AG09309 (cell line): Measurements from ENCODE around the gene PLXNA4.
"Not testable (repeated sequence)": the region's sequence is repeated elsewhere in the genome, so short reads cannot be mapped to it uniquely, and the experiment has no call there.

Experiments used
- DNase-seq: peaks from one replicate; pipeline ENCODE4 v3.0.0-alpha.2; 2010; ENCODE audit warnings: low read depth
- H3K4me3 ChIP-seq: 2 replicates; pipeline ENCODE4 v1.5.1; 2011; ENCODE audit warnings: mild to moderate bottlenecking, low read depth, low read length, moderate library complexity; ENCODE audit not compliant: control insufficient read depth
- CTCF ChIP-seq: IDR thresholded peaks from 2 replicates; pipeline ENCODE4 v1.5.1; 2011; ENCODE audit warnings: mild to moderate bottlenecking, low read depth, low read length, inconsistent platforms; ENCODE audit not compliant: insufficient read depth, control insufficient read depth; ENCODE audit errors: missing control alignments

Gene PLXNA4

DNA sequence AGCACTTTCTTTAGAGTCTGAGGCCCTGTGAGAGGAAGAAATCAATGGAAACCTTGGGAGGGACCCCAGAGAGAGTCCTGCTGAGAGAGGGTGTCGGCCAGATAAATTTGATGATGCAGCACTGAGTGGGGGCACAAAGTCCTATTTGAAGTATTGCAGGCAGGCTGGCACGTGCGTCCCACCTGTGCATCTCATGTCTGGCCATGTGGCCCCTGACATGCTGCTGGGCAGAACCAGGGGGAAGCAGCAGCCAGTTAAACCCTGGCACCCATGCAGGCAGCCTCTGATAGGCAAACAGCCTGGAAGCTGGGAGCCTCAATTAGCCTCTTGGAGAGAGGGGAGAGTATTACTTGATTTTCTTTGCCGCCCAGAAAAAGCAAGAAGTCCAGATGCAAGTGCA is 180.9 kb downstream of the PLXNA4 start:
- DNase-seq = no peak
- no peak overlapping the region for H3K4me3 ChIP-seq
- TF ChIP-seq CTCF = no peak

GRCh38 chr7:132394283-132395198 is 181.7 kb downstream of the PLXNA4 start:
- no peak for DNase-seq

DNA sequence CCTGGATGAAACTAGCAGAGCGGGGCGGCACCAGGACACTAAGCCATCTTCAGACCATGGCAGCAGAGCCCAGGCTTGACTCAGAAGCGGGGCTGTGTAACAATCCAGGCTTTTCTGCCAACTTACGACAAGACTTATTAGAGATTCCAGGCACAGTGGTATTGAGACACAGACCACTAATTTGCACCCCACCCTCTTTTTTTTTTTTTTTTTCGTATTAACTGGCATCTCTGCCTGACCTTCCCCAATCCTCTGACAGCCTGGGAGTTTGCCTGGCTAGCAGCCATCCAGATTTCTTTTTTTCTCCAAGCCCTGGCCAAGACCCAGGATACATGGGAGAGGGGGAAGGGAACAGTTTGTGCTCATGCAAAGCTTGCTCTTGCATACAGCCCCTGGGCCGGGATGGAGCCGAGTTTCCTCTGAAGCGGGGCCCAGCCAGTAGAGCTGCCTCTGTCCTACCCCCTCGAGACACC is 182.4 kb downstream of the PLXNA4 start:
- no peak overlapping the region for H3K4me3 ChIP-seq
- no peak for TF ChIP-seq CTCF
- DNase-seq = no peak

More at GRCh38 chr7:132394283-132395198, 181.7 kb downstream of the PLXNA4 start:
- no peak overlapping the region for H3K4me3 ChIP-seq
- peak; percentile 13 for TF ChIP-seq CTCF

GRCh38 chr7:132392713-132393112 is 183.6 kb downstream of the PLXNA4 start:
- no peak overlapping the region for H3K4me3 ChIP-seq
- DNase-seq = no peak
- no peak for TF ChIP-seq CTCF

DNA sequence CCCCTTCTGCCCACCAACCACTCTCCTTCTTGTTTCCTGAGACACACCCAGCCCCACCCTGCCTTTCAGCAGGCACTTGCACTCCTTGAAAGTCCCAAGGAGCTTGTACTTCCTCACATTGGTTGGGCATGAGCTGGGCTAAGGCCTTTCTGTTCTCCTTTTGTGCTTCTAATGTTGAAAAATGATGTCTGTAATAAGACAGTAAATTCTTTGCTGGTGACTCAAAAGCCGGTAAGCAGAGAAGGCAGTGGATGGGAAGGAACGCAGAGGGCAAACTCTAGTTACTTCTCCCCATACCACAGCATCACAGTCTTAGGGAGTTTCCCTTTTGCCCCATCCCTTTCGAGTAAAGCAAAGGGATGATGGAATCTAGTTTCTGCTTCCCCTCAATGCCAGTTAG is 185.6 kb downstream of the PLXNA4 start:
- DNase-seq = peak; percentile 49

GRCh38 chr7:132390049-132390448 is 186.2 kb downstream of the PLXNA4 start:
- DNase-seq, H3K4me3 ChIP-seq: not testable (repeated sequence)

More for the DNA sequence above, 185.6 kb downstream of the PLXNA4 start:
- H3K4me3 ChIP-seq = no peak overlapping the region
- no peak for TF ChIP-seq CTCF

DNA sequence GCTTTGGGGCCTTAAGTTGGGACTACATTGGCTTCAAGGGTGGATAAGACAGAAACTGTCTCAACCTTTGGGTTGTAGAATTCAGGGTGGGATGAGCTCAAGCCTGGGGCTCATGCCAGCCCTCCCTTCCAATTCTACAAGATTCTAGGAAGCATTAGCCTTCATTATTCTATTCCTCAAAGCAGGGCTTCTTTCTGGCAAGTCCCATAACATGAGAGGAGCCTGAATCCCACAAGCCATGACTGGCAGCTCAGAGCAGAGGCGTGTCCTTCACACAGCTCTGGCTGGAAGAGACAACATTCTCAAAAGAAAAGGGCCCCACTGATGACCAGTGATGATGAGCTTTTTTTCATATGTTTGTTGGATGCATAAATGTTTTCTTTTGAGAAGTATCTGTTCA is 187.6 kb downstream of the PLXNA4 start:
- DNase-seq = no peak

More for the DNA sequence above, 187.6 kb downstream of the PLXNA4 start:
- H3K4me3 ChIP-seq = no peak overlapping the region
- no peak for TF ChIP-seq CTCF
